Natural killer cell (primary cell): ENCODE measurements around the gene TTC32. TPM values are rescaled to one million over a fixed set of nuclear protein-coding genes. Genes with fewer than 3 reads are reported as not detected.

Experiments
- ATAC-seq, 3 donors: fragments of 150-1000 bp in 2 of 3; fragments of 200-7000 bp in 1 of 3; cut with Tn5 transposase; 1 replicate in 1 of 3; 2 replicates in 2 of 3; pipeline ENCODE4 v1.10.0; 2021; ENCODE audit warnings: mild to moderate bottlenecking in 2 of 3, moderate library complexity in 2 of 3
- DNase-seq, 2 donors: peaks; one replicate each; pipeline versions ENCODE4 v3.0.0 to v3.0.0-alpha.2; 2013 to 2021; ENCODE audit warnings: mixed read lengths in 1 of 2
- H3K27ac ChIP-seq: one replicate; pipeline ENCODE4 v1.5.1; 2013; ENCODE audit warnings: mild to moderate bottlenecking, low read length
- H3K27me3 ChIP-seq: one replicate; pipeline ENCODE4 v1.6.1; 2013; ENCODE audit warnings: low read length; ENCODE audit not compliant: control insufficient read depth, insufficient read depth
- H3K36me3 ChIP-seq: one replicate; pipeline ENCODE4 v1.6.1; 2013; ENCODE audit warnings: low read length; ENCODE audit not compliant: control insufficient read depth, insufficient read depth
- H3K4me1 ChIP-seq: one replicate; pipeline ENCODE4 v1.6.1; 2013; ENCODE audit warnings: low read length; ENCODE audit not compliant: control insufficient read depth, insufficient read depth
- H3K4me3 ChIP-seq: one replicate; pipeline ENCODE4 v1.5.1; 2013; ENCODE audit warnings: low read length
- H3K9me3 ChIP-seq: one replicate; pipeline ENCODE4 v1.6.1; 2013; ENCODE audit warnings: low read length; ENCODE audit not compliant: control insufficient read depth, insufficient read depth
- H3K27ac Mint-ChIP-seq, 2 donors: one replicate each; pipeline ENCODE4 v1.8.0; 2022; ENCODE audit warnings: mild to moderate bottlenecking in 2 of 2, mixed read lengths in 2 of 2, moderate library complexity in 1 of 2
- H3K27me3 Mint-ChIP-seq, 2 donors: one replicate each; pipeline ENCODE4 v1.8.0; 2022; ENCODE audit warnings: low read depth in 2 of 2, mixed read lengths in 2 of 2
- H3K36me3 Mint-ChIP-seq: one replicate; pipeline ENCODE4 v1.8.0; 2022; ENCODE audit warnings: mixed read lengths
- H3K4me1 Mint-ChIP-seq, 2 donors: one replicate each; pipeline ENCODE4 v1.8.0; 2022; ENCODE audit warnings: mixed read lengths in 2 of 2
- H3K4me3 Mint-ChIP-seq: one replicate; pipeline ENCODE4 v1.8.0; 2022; ENCODE audit warnings: mild to moderate bottlenecking, moderate library complexity, mixed read lengths
- H3K9me3 Mint-ChIP-seq, 2 donors: one replicate each; pipeline ENCODE4 v1.8.0; 2022; ENCODE audit warnings: mixed read lengths in 2 of 2
- whole genome bisulfite sequencing: methylation state at CpG from one replicate; pipeline ENCODE4 v1.1.7; 2013; ENCODE audit warnings: missing lambda C conversion rate; ENCODE audit not compliant: insufficient coverage; 5-methylcytosine and 5-hydroxymethylcytosine counted together
- intact Hi-C: fragments of 100-400 bp; cut with micrococcal nuclease; formaldehyde crosslinking; loops from one replicate; pipeline ENCODE4 v1.14.2; 2022
- total RNA-seq, 4 donors: library from RNA; stranded (reverse); fragments of 120-200 nt in 1 of 4; gene quantifications; one replicate each; pipeline versions ENCODE4 v1.2.3 to v1.2.4, GENCODE V29; 2013 to 2022
- TF ChIP-seq, protein P1 (sequence below): fragments of 200-600 bp; IDR thresholded peaks from one replicate; pipeline ENCODE4 v1.8.0; 2022; ENCODE audit warnings: antibody characterized with exemption

TTC32 gene
- total RNA-seq, 3 donors from 2014 or later (not counting 1 experiment from before 2014, with no cell fraction given), result 30.4 to 45.3 (median 37.2) TPM

DNA sequence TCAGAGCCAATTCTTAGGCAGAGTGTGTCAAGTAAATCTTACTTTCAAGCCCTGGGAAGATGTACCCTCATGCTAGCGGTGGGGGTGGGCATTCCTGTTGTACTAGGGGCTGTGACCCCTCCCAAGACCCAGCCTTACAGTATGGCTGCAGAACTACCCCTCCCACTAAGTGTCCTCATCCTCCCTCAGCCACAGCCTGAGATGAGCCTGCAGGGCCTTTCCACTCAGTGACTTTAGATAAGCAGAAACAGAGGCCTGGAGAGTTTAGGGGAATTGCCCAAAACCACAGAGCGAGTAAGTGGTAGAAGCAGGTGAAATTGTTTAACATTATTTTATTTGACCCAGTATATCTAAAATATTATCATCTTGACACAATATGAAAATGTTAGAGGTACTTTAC lies 36.6 kb downstream of the TTC32 start:
- TF ChIP-seq, protein P1, sequence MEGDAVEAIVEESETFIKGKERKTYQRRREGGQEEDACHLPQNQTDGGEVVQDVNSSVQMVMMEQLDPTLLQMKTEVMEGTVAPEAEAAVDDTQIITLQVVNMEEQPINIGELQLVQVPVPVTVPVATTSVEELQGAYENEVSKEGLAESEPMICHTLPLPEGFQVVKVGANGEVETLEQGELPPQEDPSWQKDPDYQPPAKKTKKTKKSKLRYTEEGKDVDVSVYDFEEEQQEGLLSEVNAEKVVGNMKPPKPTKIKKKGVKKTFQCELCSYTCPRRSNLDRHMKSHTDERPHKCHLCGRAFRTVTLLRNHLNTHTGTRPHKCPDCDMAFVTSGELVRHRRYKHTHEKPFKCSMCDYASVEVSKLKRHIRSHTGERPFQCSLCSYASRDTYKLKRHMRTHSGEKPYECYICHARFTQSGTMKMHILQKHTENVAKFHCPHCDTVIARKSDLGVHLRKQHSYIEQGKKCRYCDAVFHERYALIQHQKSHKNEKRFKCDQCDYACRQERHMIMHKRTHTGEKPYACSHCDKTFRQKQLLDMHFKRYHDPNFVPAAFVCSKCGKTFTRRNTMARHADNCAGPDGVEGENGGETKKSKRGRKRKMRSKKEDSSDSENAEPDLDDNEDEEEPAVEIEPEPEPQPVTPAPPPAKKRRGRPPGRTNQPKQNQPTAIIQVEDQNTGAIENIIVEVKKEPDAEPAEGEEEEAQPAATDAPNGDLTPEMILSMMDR, result no peak
- intact Hi-C loops, result no loop called here
- ATAC-seq (no peak), DNase-seq (no peak)
- 57% methylated on average over 1 of the region's 2 CpGs for WGBS
- H3K9me3 ChIP-seq, result no peaks in the 10 kb centered on the region
- no peak overlapping the region for H3K4me3 Mint-ChIP-seq
- H3K27ac ChIP-seq, result no peak overlapping the region
- no peaks in the 10 kb centered on the region for H3K27me3 ChIP-seq
- H3K4me1 Mint-ChIP-seq, result peaks cover 22 to 23% of the 10 kb centered on the region in 2 donors
- H3K27ac Mint-ChIP-seq, result no peak overlapping the region
- no peaks in the 10 kb centered on the region for H3K36me3 Mint-ChIP-seq
- peaks cover 26% of the 10 kb centered on the region for H3K4me1 ChIP-seq
- no peaks in the 10 kb centered on the region for H3K9me3 Mint-ChIP-seq
- no peaks in the 10 kb centered on the region for H3K36me3 ChIP-seq
- no peak overlapping the region for H3K4me3 ChIP-seq
- H3K27me3 Mint-ChIP-seq, result no peaks in the 10 kb centered on the region

DNA sequence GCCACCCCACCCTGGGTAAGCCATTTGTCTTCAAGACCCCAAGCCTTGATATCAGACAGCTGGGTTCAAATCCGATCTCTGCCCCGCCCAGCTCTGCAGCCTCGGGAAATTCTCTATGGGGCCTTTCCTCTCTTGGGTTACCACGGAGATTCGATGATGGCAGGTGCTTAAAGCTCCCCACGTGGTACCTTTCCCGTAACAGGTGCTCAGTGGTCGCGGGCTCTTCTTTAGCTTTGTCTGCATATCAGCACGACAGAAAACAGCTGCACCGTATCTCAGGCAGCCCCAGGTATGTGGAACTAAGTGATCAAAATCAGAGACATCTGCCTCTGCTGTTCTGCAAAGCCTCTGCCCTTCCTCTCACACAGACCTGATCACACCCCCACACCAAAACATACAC lies 37.4 kb downstream of the TTC32 start:
- DNase-seq (no peak), ATAC-seq (no peak)
- Mint-ChIP-seq H3K9me3 (no peaks in the 10 kb centered on the region), H3K4me3 (no peak overlapping the region), H3K27me3 (no peaks in the 10 kb centered on the region), H3K27ac (no peak overlapping the region), H3K36me3 (no peaks in the 10 kb centered on the region), H3K4me1 (peaks cover 15% of the 10 kb centered on the region in 2 donors)
- Histone ChIP-seq H3K4me3 (no peak overlapping the region), H3K27ac (no peak overlapping the region), H3K27me3 (no peaks in the 10 kb centered on the region), H3K4me1 (peaks cover 19% of the 10 kb centered on the region), H3K9me3 (no peaks in the 10 kb centered on the region), H3K36me3 (no peaks in the 10 kb centered on the region)
- intact Hi-C loops, result loop anchor here (5.0 kb wide), 2 partner anchors 517 to 1427 kb away; no protein-coding TSS in a partner anchor
- TF ChIP-seq, protein P1, result no peak
- WGBS, result 80% methylated on average over 11 of the region's 11 CpGs

DNA sequence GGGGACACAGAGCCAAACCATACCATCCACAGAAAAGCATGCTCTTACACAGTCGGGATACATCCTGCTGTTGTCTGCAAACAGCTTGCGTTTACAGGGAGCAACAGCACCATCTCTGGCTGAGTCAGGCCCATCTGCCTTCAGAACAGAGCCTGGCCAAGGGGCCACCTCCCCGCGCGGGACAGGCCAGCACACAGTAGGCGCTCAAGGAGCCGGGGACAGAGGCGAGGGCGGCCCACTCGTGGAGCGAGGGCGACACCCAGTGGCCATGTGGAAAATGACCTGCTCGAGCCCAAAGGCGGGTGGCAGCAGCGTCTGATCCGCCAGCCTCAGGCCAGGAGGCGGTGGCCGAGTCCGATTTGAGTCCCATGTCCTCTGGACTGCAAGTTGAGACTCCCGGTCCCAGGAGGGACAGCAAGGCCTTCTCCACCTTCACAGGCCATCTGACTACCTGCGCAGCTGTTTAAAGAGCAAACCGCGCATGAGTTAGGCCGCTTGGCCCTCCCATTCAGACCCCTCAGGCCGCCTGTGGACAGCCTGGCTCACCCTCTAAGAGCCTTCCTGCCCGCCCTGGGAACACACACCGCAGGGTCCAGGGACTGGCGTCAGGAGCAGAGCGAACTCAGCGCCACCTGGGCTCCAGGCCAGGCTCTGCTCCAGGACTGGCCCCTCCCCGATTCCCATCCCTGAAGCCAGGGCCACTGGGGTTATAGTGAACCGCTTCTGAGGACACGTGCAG lies 38.3 kb downstream of the TTC32 start:
- no peaks in the 10 kb centered on the region for H3K27me3 Mint-ChIP-seq
- ATAC-seq (peak; percentile 80 to 97 (median 95)), DNase-seq (peak; percentile 71 to 80)
- TF ChIP-seq, protein P1, result peak; percentile 96
- Histone ChIP-seq H3K4me1 (peaks cover 11% of the 10 kb centered on the region), H3K4me3 (no peak overlapping the region), H3K9me3 (no peaks in the 10 kb centered on the region), H3K36me3 (no peaks in the 10 kb centered on the region), H3K27me3 (no peaks in the 10 kb centered on the region), H3K27ac (no peak overlapping the region)
- 27% methylated on average over 33 of the region's 33 CpGs for whole genome bisulfite sequencing
- H3K4me1 Mint-ChIP-seq, result peaks cover 6 to 7% of the 10 kb centered on the region in 2 donors
- no peaks in the 10 kb centered on the region for H3K9me3 Mint-ChIP-seq
- intact Hi-C loops, result loop anchor here (1.0 to 5.0 kb wide), 4 partner anchors 516 to 1476 kb away; no protein-coding TSS in a partner anchor
- H3K27ac Mint-ChIP-seq, result no peak overlapping the region
- H3K4me3 Mint-ChIP-seq, result no peak overlapping the region
- H3K36me3 Mint-ChIP-seq, result no peaks in the 10 kb centered on the region
